ENCODE data around the gene GALNT14. TPM values are rescaled to one million over a fixed set of nuclear protein-coding genes. Genes with fewer than 3 reads are reported as not detected.
A peak's percentile ranks its signal among the peaks of the same experiment; 100 is the strongest.

The GALNT14 gene
- total RNA-seq, 1 donor from 2014 or later: 6.4 TPM

DNA sequence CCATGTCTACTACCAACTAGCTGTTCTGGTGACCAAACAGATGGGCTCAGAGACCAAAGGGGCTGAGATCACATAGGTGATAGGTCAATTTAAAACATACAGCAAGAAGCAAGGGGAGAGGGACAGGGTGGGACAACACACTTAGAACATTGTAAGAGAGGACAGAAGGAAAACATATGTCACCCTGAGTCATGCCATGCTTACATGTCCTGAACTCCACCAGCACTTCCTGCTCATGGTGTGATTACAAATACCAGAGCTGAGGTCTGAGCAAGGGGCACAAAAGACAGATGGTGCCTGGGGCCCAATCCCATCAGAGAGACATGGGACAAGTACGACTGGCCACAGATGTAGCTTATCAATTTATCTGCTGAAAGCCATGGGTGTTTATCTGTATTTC, 28.7 kb upstream of the GALNT14 start:
- Histone ChIP-seq H3K4me2 (no peak overlapping the region), H3K9me3 (ENCODE audit: low read depth) (no peaks in the 10 kb centered on the region), H3K4me3 (no peak overlapping the region), H3K27ac (no peak overlapping the region), H3K79me2 (ENCODE audit: low read depth) (no peaks in the 10 kb centered on the region), H2AFZ (replicated peaks) (no peak overlapping the region), H3K36me3 (no peaks in the 10 kb centered on the region), H3K9ac (no peak overlapping the region), H4K20me1 (ENCODE audit: low read depth) (no peaks in the 10 kb centered on the region), H3F3A (ENCODE audit: low read depth) (peaks cover 16% of the 10 kb centered on the region), H3K27me3 (no peaks in the 10 kb centered on the region), H3K4me1 (peaks cover 24% of the 10 kb centered on the region)
- peaks cover 4% of the 10 kb centered on the region for H3K27me3 Mint-ChIP-seq (ENCODE audit: insufficient read depth, low read depth)
- peaks cover 11% of the 10 kb centered on the region for H3K4me1 Mint-ChIP-seq
- DNase-seq (ENCODE audit: low spot score): no peak
- no peak overlapping the region for H3K4me3 Mint-ChIP-seq
- H3K36me3 Mint-ChIP-seq: no peaks in the 10 kb centered on the region
- H3K27ac Mint-ChIP-seq: no peak overlapping the region
- H3K9me3 Mint-ChIP-seq: no peaks in the 10 kb centered on the region
- TF ChIP-seq, protein P1, sequence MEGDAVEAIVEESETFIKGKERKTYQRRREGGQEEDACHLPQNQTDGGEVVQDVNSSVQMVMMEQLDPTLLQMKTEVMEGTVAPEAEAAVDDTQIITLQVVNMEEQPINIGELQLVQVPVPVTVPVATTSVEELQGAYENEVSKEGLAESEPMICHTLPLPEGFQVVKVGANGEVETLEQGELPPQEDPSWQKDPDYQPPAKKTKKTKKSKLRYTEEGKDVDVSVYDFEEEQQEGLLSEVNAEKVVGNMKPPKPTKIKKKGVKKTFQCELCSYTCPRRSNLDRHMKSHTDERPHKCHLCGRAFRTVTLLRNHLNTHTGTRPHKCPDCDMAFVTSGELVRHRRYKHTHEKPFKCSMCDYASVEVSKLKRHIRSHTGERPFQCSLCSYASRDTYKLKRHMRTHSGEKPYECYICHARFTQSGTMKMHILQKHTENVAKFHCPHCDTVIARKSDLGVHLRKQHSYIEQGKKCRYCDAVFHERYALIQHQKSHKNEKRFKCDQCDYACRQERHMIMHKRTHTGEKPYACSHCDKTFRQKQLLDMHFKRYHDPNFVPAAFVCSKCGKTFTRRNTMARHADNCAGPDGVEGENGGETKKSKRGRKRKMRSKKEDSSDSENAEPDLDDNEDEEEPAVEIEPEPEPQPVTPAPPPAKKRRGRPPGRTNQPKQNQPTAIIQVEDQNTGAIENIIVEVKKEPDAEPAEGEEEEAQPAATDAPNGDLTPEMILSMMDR (IDR thresholded peaks at IDR 0.05): no peak
- TF ChIP-seq EZH2phosphoT487 (IDR thresholded peaks at IDR 0.05) (no peak), EZH2 (IDR thresholded peaks at IDR 0.05) (no peak)

DNA sequence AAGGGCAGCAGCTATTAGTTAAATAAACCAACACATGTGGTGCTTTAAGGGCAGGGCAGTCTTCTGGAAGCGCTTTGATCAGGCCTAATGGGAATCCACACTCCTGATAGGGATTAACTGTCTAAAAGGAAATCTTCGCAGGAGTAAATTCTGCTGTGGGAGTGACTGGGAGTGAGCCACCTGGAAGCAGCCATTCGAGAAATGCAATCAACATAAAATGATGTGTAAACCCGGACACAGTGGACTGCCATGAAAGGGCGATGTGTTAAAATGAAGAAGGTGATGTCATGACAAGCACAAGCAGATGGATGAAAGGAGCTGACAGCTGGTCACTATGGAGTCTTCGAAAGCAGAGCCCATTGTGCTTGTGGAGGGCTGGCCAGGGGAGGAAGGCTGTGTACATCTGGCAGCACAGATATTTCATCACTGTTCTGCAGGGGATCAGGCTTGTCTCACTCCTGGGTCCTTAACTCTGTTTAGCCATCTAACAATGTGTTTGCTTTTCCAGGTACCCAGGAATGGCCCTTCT, 24.8 kb upstream of the GALNT14 start:
- H3K4me3 ChIP-seq: no peak overlapping the region
- no peaks in the 10 kb centered on the region for H3K9me3 ChIP-seq (ENCODE audit: low read depth)
- H3F3A ChIP-seq (ENCODE audit: low read depth): peaks cover 18% of the 10 kb centered on the region
- no peaks in the 10 kb centered on the region for H3K79me2 ChIP-seq (ENCODE audit: low read depth)
- no peak overlapping the region for H3K9ac ChIP-seq
- H3K27me3 Mint-ChIP-seq (ENCODE audit: insufficient read depth, low read depth): peaks cover 4% of the 10 kb centered on the region
- DNase-seq (ENCODE audit: low spot score): peak; percentile 58
- H3K4me3 Mint-ChIP-seq: peak overlapping the region; percentile 12
- no peaks in the 10 kb centered on the region for H3K9me3 Mint-ChIP-seq
- no peak overlapping the region for H2AFZ ChIP-seq (replicated peaks)
- H3K36me3 Mint-ChIP-seq: no peaks in the 10 kb centered on the region
- no peaks in the 10 kb centered on the region for H3K36me3 ChIP-seq
- peak overlapping the region; percentile 41 for H3K4me2 ChIP-seq
- no peak overlapping the region for H3K27ac Mint-ChIP-seq
- H4K20me1 ChIP-seq (ENCODE audit: low read depth): no peaks in the 10 kb centered on the region
- TF ChIP-seq EZH2 (IDR thresholded peaks at IDR 0.05) (no peak), EZH2phosphoT487 (IDR thresholded peaks at IDR 0.05) (peak; percentile 34)
- peak overlapping the region; percentile 7 for H3K27ac ChIP-seq
- peaks cover 11% of the 10 kb centered on the region for H3K4me1 Mint-ChIP-seq
- no peaks in the 10 kb centered on the region for H3K27me3 ChIP-seq
- peaks cover 30% of the 10 kb centered on the region for H3K4me1 ChIP-seq

DNA sequence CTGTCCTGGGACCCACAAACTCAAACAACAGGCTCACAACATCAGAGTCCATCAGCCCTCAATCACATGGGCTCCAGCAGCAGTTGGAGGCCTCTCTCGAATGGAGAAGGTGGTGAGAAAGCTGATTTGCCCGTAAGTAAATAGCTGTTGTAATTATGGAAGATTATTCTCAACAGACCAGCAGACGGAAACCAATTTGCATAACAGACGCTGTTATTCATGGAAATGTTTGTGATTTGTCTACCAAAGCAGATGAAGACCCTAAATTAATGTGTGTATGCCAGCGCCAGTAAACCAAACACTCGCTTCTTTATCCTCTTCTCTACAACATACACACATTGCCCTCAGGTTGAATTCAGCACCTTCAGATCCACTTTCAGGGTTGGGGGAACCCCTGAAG, 23.4 kb upstream of the GALNT14 start:
- Mint-ChIP-seq H3K36me3 (no peaks in the 10 kb centered on the region), H3K9me3 (no peaks in the 10 kb centered on the region), H3K4me1 (peaks cover 11% of the 10 kb centered on the region), H3K27me3 (ENCODE audit: insufficient read depth, low read depth) (peaks cover 2% of the 10 kb centered on the region), H3K4me3 (no peak overlapping the region), H3K27ac (no peak overlapping the region)
- H3K79me2 ChIP-seq (ENCODE audit: low read depth): no peaks in the 10 kb centered on the region
- no peak overlapping the region for H3K4me2 ChIP-seq
- H3K36me3 ChIP-seq: no peaks in the 10 kb centered on the region
- no peaks in the 10 kb centered on the region for H4K20me1 ChIP-seq (ENCODE audit: low read depth)
- no peak overlapping the region for H3K4me3 ChIP-seq
- DNase-seq (ENCODE audit: low spot score): no peak
- TF ChIP-seq, protein P1 (IDR thresholded peaks at IDR 0.05): no peak
- TF ChIP-seq EZH2phosphoT487 (IDR thresholded peaks at IDR 0.05) (no peak), EZH2 (IDR thresholded peaks at IDR 0.05) (no peak)
- H3K4me1 ChIP-seq: peaks cover 30% of the 10 kb centered on the region
- no peaks in the 10 kb centered on the region for H3K27me3 ChIP-seq
- no peak overlapping the region for H2AFZ ChIP-seq (replicated peaks)
- peaks cover 18% of the 10 kb centered on the region for H3F3A ChIP-seq (ENCODE audit: low read depth)
- H3K9ac ChIP-seq: no peak overlapping the region
- no peaks in the 10 kb centered on the region for H3K9me3 ChIP-seq (ENCODE audit: low read depth)
- no peak overlapping the region for H3K27ac ChIP-seq

DNA sequence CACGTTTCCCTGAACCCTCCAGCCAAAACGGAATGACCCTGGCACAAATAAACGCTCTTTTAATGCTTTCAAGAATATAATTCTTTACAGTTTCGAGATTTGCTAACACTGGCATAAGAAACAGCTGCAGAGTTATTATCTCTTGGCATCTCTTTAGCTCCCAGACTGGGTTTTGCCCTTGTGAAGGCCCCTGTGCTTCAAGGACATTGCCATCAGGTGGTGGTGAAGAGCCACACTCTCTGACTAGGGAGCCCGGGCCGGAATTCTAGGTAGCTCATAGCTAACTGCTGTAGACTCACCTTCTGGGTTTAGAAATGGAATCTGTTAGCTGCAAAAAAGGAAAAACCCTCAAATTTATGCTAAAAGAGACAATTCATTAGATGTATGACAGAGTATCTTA, 13.3 kb upstream of the GALNT14 start:
- TF ChIP-seq, protein P1 (IDR thresholded peaks at IDR 0.05): no peak
- TF ChIP-seq EZH2phosphoT487 (IDR thresholded peaks at IDR 0.05): no peak
- no peak for TF ChIP-seq EZH2 (IDR thresholded peaks at IDR 0.05)
- Histone ChIP-seq H3K4me1 (no peaks in the 10 kb centered on the region), H3K79me2 (ENCODE audit: low read depth) (no peaks in the 10 kb centered on the region), H3K27ac (no peak overlapping the region), H4K20me1 (ENCODE audit: low read depth) (no peaks in the 10 kb centered on the region), H2AFZ (replicated peaks) (no peak overlapping the region), H3K4me2 (no peak overlapping the region), H3K4me3 (no peak overlapping the region), H3F3A (ENCODE audit: low read depth) (no peaks in the 10 kb centered on the region), H3K36me3 (no peaks in the 10 kb centered on the region), H3K9me3 (ENCODE audit: low read depth) (no peaks in the 10 kb centered on the region), H3K9ac (no peak overlapping the region), H3K27me3 (no peaks in the 10 kb centered on the region)
- DNase-seq (ENCODE audit: low spot score): no peak
- H3K36me3 Mint-ChIP-seq: no peaks in the 10 kb centered on the region
- H3K27me3 Mint-ChIP-seq (ENCODE audit: insufficient read depth, low read depth): peaks cover 3% of the 10 kb centered on the region
- no peak overlapping the region for H3K4me3 Mint-ChIP-seq
- H3K27ac Mint-ChIP-seq: no peak overlapping the region
- H3K9me3 Mint-ChIP-seq: no peaks in the 10 kb centered on the region
- no peaks in the 10 kb centered on the region for H3K4me1 Mint-ChIP-seq
